ENCODE data around the gene ALDH16A1.

DNA sequence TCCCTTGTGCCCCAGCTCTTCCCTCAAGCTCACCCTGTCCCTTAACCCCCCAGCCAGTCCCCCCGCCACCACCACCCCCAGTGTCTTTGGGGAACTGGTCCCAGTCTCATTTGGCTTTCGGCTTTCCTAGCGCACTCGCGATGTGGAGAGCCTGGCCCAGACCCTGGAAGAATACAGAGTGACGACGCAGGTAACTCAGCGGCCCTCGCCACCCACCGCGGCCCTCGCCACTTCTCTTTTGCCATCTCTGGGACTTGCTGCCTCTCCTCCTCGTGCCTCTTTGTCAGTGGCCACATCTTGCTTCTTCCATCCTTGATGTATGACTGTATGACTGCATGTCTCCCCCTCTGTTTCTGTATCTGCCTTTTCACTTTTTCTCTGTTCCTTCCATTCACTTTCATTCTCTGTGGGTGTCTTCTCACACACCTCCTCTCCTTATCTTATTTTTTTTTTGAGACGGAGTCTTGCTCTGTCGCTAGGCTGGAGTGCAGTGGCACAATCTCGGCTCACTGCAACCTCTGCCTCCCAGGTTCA is 45.5 kb upstream of the ALDH16A1 start:
- TF ChIP-seq, protein P1, sequence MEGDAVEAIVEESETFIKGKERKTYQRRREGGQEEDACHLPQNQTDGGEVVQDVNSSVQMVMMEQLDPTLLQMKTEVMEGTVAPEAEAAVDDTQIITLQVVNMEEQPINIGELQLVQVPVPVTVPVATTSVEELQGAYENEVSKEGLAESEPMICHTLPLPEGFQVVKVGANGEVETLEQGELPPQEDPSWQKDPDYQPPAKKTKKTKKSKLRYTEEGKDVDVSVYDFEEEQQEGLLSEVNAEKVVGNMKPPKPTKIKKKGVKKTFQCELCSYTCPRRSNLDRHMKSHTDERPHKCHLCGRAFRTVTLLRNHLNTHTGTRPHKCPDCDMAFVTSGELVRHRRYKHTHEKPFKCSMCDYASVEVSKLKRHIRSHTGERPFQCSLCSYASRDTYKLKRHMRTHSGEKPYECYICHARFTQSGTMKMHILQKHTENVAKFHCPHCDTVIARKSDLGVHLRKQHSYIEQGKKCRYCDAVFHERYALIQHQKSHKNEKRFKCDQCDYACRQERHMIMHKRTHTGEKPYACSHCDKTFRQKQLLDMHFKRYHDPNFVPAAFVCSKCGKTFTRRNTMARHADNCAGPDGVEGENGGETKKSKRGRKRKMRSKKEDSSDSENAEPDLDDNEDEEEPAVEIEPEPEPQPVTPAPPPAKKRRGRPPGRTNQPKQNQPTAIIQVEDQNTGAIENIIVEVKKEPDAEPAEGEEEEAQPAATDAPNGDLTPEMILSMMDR (IDR thresholded peaks at IDR 0.05): no peak
- TF ChIP-seq POLR2A (IDR thresholded peaks at IDR 0.05): no peak
